BLaER1 treated with 17β-estradiol and CSF1 and Interleukin-3, amounts not matched to agents 10 nM and 100 nM (cell line): Measurements from ENCODE around the gene GLS.
A peak's percentile ranks its signal among the peaks of the same experiment; 100 is the strongest.
"Not testable (repeated sequence)": the region's sequence is repeated elsewhere in the genome, so short reads cannot be mapped to it uniquely, and the experiment has no call there.

ENCODE experiments used
- H3K27ac ChIP-seq, 11 experiments: shearing (Covaris generic); formaldehyde crosslinking; 2 replicates each; pipeline ENCODE4 v1.8.1; 2022
- H3K27me3 ChIP-seq, 11 experiments: shearing (Covaris generic); formaldehyde crosslinking; 2 replicates each; pipeline ENCODE4 v1.8.1; 2022
- H3K36me3 ChIP-seq, 11 experiments: shearing (Covaris generic); formaldehyde crosslinking; 2 replicates each; pipeline ENCODE4 v1.8.1; 2022
- H3K4me1 ChIP-seq, 10 experiments: shearing (Covaris generic); formaldehyde crosslinking; 2 replicates each; pipeline ENCODE4 v1.8.1; 2022
- H3K4me2 ChIP-seq, 11 experiments: shearing (Covaris generic); formaldehyde crosslinking; 2 replicates each; pipeline ENCODE4 v1.8.1; 2022
- H3K4me3 ChIP-seq, 10 experiments: shearing (Covaris generic); formaldehyde crosslinking; 2 replicates each; pipeline ENCODE4 v1.8.1; 2022
- H3K9ac ChIP-seq, 11 experiments: shearing (Covaris generic); formaldehyde crosslinking; 2 replicates each; pipeline ENCODE4 v1.8.1; 2022
- H3K9me3 ChIP-seq, 11 experiments: shearing (Covaris generic); formaldehyde crosslinking; replicated peaks in 1 of 11; 2 replicates each; pipeline ENCODE4 v1.8.1; 2022
- H4K20me1 ChIP-seq, 11 experiments: shearing (Covaris generic); formaldehyde crosslinking; 2 replicates each; pipeline ENCODE4 v1.8.1; 2022
- Cebpa-rat ChIP-seq, 11 experiments: shearing (Covaris generic); IDR thresholded peaks; 2 replicates each; pipeline ENCODE4 v1.8.1; 2022

GLS gene

DNA sequence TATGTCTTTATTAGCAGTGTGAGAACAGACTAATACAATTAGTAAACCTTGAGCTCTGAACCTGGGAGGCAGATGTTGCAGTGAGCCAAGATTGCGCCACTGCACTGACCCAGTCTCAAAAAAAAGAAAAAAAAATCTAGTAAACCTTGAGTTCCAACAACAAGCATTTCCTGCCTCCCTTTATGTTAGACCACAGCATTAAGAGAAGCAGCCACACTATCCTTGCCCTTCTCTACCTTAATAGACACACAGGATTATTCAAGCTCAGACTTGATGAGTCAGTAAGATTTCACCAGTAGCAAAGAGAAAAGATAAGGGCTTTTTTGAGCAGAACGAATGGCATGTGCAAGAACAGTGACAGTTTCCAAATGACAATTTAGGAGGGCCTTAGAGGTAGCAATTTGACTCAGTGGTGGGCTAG, 18.0 kb upstream of the GLS start:
- no peaks in the 10 kb centered on the region for H3K4me1 ChIP-seq
- no peak for TF ChIP-seq Cebpa-rat (IDR thresholded peaks at IDR 0.05)
- no peak overlapping the region for H3K27ac ChIP-seq

DNA sequence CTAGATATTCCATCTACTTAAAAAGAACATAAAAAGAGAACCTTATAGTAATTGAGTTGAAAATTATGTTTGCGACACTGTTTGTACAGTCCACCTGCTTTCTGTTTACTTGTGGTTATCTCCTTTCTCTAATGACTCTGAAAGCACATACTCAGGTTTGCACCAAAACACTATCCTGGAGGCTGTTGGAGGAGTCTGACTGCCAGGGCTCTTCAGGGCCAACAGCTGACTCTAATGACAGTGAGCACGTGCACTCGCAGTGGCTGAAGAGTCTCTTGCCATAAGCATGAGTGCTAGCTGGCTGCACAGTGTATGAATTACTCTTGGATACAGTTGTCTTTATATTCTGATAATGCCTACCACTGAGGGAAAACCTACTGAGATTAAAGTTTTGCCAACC, 16.7 kb upstream of the GLS start:
- H3K9me3 ChIP-seq, result peaks cover 0 to 30% (median 11%) of the 10 kb centered on the region in 11 experiments; a peak in 12 of 22 replicates
- no peaks in the 10 kb centered on the region for H3K36me3 ChIP-seq
- H3K4me2 ChIP-seq, result no peak overlapping the region
- H4K20me1 ChIP-seq, result no peaks in the 10 kb centered on the region
- H3K4me1 ChIP-seq, result no peaks in the 10 kb centered on the region
- no peaks in the 10 kb centered on the region for H3K27me3 ChIP-seq
- no peak overlapping the region for H3K4me3 ChIP-seq
- no peak for TF ChIP-seq Cebpa-rat (IDR thresholded peaks at IDR 0.05)
- H3K27ac ChIP-seq, result no peak overlapping the region
- H3K9ac ChIP-seq, result no peak overlapping the region

More for the DNA sequence above, 18.0 kb upstream of the GLS start:
- Histone ChIP-seq H4K20me1 (no peaks in the 10 kb centered on the region), H3K9me3 (peaks cover 0 to 16% (median 5%) of the 10 kb centered on the region in 11 experiments; a peak in 7 of 22 replicates), H3K9ac (no peak overlapping the region), H3K4me3 (no peak overlapping the region), H3K36me3 (no peaks in the 10 kb centered on the region), H3K4me2 (no peak overlapping the region), H3K27me3 (no peaks in the 10 kb centered on the region)

DNA sequence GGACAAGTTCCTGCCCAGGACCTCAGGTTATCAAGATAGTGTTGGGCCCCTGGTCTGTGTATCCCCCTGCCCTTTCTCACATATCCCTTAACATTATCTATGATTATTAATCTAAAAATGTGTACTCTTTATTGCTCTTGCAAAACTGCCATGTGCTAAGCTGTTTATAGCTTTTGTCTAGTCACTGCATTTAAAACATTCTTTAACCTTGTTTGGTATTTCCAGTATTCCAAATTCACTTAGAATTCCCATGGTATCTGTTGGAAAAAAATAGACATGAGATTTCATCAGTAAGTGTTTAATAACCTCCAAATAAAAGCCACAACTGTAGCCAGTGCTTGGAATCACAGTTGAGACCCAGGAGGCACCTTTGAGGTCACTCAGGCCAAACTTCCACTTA, 16.2 kb upstream of the GLS start:
- no peak overlapping the region for H3K27ac ChIP-seq

DNA sequence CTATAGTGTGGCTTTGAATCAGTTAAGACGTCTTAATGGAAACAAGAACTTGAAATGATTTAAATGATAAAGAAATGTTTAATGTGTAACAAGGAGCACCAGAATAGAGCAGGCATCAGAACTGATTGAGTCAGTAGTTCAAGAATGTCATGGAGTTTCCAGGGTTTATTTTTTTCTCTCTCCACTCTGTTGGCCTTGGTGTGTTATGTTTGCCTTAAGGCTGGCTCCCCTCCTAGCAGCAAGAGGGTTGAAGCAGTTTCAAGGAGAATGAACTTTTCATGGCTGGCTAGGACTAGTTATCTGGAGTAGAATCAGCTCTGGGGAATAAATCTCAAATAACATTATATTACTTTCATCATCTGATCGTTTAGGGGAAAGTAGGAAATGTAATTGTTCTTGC, 13.4 kb upstream of the GLS start:
- H3K36me3 ChIP-seq, result no peaks in the 10 kb centered on the region
- H3K27me3 ChIP-seq, result no peaks in the 10 kb centered on the region
- H3K4me2 ChIP-seq, result no peak overlapping the region
- no peak overlapping the region for H3K9ac ChIP-seq
- H3K9me3 ChIP-seq, result peaks cover 2 to 33% (median 18%) of the 10 kb centered on the region in 11 experiments; a peak in 15 of 22 replicates
- H3K4me1 ChIP-seq, result peaks cover 0 to 7% (median 0%) of the 10 kb centered on the region in 10 experiments; a peak in 5 of 20 replicates
- no peak for TF ChIP-seq Cebpa-rat (IDR thresholded peaks at IDR 0.05)
- no peak overlapping the region for H3K4me3 ChIP-seq
- H3K27ac ChIP-seq, result no peak overlapping the region
- no peaks in the 10 kb centered on the region for H4K20me1 ChIP-seq

More for the DNA sequence above, 16.2 kb upstream of the GLS start:
- Histone ChIP-seq H3K27me3 (no peaks in the 10 kb centered on the region), H3K4me1 (no peaks in the 10 kb centered on the region), H3K9me3 (peaks cover 0 to 32% (median 13%) of the 10 kb centered on the region in 11 experiments; a peak in 12 of 22 replicates), H3K4me2 (no peak overlapping the region), H3K9ac (no peak overlapping the region), H3K36me3 (no peaks in the 10 kb centered on the region), H4K20me1 (no peaks in the 10 kb centered on the region), H3K4me3 (no peak overlapping the region)
- no peak for TF ChIP-seq Cebpa-rat (IDR thresholded peaks at IDR 0.05)

DNA sequence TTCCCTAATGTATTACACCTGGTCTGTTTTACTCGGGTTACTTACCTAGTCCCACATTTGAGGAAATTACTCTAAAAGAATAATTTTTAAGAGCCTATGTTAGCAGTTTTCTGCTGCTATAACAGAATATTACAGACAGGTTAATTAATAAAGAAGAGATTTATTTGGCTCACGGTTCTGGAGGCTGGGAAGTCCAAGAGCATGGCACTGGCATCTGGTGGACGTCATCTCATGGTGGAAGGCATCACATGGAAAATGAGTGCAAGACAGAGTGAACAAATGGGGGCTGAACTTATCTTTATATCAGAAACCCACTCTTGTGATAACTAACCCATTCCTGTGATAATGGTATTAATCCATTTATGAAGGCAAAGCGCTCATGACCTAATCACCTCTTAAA, 12.8 kb upstream of the GLS start:
- Histone ChIP-seq H3K4me3 (no peak overlapping the region), H3K9ac (no peak overlapping the region), H4K20me1 (no peaks in the 10 kb centered on the region), H3K27me3 (no peaks in the 10 kb centered on the region), H3K36me3 (no peaks in the 10 kb centered on the region), H3K9me3 (peaks cover 4 to 32% (median 20%) of the 10 kb centered on the region in 11 experiments; a peak in 17 of 22 replicates), H3K27ac (no peak overlapping the region), H3K4me2 (no peak overlapping the region), H3K4me1 (peaks cover 0 to 7% (median 0%) of the 10 kb centered on the region in 10 experiments; a peak in 5 of 20 replicates)
- no peak for TF ChIP-seq Cebpa-rat (IDR thresholded peaks at IDR 0.05)

DNA sequence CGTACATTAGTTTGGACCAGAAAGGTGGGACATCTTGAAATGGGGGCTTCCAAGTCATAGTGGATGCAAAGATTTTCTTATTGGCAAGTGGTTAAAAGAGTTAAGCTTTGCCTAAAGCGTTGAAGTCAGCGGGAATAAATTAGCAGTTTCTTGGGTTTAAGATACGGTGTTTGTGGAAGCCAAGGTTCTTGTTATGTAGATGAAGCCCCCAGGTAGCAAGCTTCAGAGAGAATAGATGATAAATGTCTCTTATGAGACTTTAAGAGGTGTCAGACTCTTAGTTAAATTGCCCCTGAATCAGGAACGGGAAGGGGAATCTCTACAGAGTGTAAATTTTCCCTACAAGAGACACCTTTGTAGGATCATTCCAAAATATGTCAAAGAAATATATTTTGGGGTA, 10.9 kb upstream of the GLS start:
- H3K27ac ChIP-seq, result no peak overlapping the region
- TF ChIP-seq Cebpa-rat (IDR thresholded peaks at IDR 0.05), result no peak
- H4K20me1 ChIP-seq, result no peaks in the 10 kb centered on the region
- no peaks in the 10 kb centered on the region for H3K27me3 ChIP-seq
- peaks cover 0 to 7% (median 0%) of the 10 kb centered on the region in 10 experiments; a peak in 5 of 20 replicates for H3K4me1 ChIP-seq
- no peak overlapping the region for H3K4me3 ChIP-seq
- H3K4me2 ChIP-seq, result no peak overlapping the region
- peaks cover 4 to 35% (median 19%) of the 10 kb centered on the region in 11 experiments; a peak in 17 of 22 replicates for H3K9me3 ChIP-seq
- no peak overlapping the region for H3K9ac ChIP-seq
- H3K36me3 ChIP-seq, result no peaks in the 10 kb centered on the region

DNA sequence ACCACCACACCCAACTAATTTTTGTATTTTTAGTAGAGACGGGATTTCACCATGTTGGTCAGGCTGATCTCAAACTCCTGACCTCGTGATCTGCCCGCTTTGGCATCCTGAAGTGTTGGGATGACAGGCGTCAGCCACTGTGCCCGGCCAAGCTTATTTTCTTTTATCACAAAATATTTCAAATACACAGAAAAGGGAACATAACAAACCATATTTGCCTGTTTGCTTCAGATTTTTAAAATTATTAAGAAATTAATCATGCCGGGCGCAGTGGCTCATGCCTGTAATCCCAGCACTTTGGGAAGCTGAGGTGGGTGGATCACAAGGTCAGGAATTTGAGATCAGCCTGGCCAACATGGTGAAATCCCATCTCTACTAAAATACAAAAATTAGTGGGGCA, 7.2 kb upstream of the GLS start:
- not testable (repeated sequence) for H3K27me3 ChIP-seq, H3K4me3 ChIP-seq, H3K36me3 ChIP-seq, H3K27ac ChIP-seq, H4K20me1 ChIP-seq, H3K4me2 ChIP-seq, H3K9ac ChIP-seq
- H3K9me3 ChIP-seq, result peaks cover 4 to 27% (median 12%) of the 10 kb centered on the region in 11 experiments; a peak in 15 of 22 replicates
- H3K4me1 ChIP-seq, result peaks cover 14 to 27% (median 20%) of the 10 kb centered on the region in 10 experiments

DNA sequence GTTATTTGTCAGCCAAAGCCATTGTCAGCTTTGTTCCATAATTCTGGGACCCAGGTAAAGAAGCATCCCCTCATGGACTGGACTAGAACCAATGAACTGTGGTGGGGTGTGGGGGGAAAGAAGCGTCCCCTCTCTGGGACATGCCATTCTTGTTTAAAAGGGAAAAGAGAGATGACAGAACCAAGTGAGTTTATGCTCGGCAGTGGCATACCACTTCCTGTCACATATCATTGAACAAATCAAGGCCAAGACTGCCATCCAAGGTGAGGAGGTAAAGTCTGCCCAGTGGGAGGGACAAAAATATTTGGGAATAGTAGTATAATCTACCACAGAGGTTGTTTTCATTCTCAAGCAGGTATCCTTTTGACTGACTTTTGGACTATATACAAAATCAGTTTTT, 4.7 kb upstream of the GLS start:
- no peaks in the 10 kb centered on the region for H3K36me3 ChIP-seq
- H3K4me3 ChIP-seq, result no peak overlapping the region
- peaks cover 22 to 35% (median 28%) of the 10 kb centered on the region in 10 experiments for H3K4me1 ChIP-seq
- no peak overlapping the region for H3K9ac ChIP-seq
- no peak for TF ChIP-seq Cebpa-rat (IDR thresholded peaks at IDR 0.05)
- H3K27me3 ChIP-seq, result no peaks in the 10 kb centered on the region
- H3K4me2 ChIP-seq, result peak overlapping the region in 9 of 11 experiments; percentile 16 to 55 (median 34); a peak in 15 of 22 replicates
- no peak overlapping the region for H3K27ac ChIP-seq
- peaks cover 0 to 17% (median 12%) of the 10 kb centered on the region in 11 experiments; a peak in 10 of 22 replicates for H3K9me3 ChIP-seq
- H4K20me1 ChIP-seq, result peaks cover 0 to 2% (median 0%) of the 10 kb centered on the region in 11 experiments; a peak in 7 of 22 replicates

DNA sequence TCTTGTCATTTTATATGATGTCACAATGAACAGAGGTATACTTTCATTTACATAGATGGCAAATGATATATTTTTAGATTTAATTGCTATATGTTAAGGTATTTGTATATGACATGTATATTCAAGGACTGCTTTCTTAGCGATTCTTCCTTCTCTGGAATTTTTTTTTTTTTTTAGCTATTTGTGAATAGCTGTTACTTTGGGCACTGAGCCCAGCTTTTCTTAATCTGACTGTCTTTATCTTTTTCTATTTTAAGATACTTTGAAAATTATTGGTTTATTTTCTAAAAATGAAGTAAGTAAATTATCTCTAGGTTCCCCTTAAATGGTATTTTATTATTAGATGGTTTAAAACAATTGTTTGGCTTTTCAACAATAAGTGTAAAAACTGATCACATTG, 4.0 kb upstream of the GLS start:
- Histone ChIP-seq H3K27ac (no peak overlapping the region), H4K20me1 (peaks cover 0 to 10% (median 2%) of the 10 kb centered on the region in 11 experiments; a peak in 7 of 22 replicates), H3K4me3 (no peak overlapping the region), H3K9me3 (peaks cover 0 to 15% (median 9%) of the 10 kb centered on the region in 11 experiments; a peak in 10 of 22 replicates), H3K27me3 (no peaks in the 10 kb centered on the region), H3K4me2 (no peak overlapping the region), H3K9ac (no peak overlapping the region), H3K4me1 (peaks cover 22 to 30% (median 28%) of the 10 kb centered on the region in 10 experiments), H3K36me3 (no peaks in the 10 kb centered on the region)
- no peak for TF ChIP-seq Cebpa-rat (IDR thresholded peaks at IDR 0.05)

DNA sequence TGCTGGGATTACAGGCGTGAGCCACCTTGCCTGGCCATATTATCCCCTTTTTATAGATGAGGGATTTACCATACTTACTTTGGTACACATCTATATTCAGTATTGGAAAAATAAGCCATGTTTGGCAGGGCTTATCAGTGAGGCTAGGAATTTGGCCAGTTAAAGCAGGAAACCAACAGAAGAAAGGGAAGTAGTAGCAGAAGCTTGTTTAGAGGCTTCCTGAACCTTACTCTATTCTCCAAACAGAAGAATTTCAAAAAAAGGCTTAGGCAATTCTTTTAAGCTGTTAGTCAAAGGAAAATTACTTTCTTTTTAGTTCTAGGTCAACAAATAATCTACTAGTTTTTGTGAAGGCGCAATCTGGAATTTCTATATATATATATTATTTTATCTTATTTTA, 3.2 kb upstream of the GLS start:
- H3K4me1 ChIP-seq, result peaks cover 22 to 30% (median 28%) of the 10 kb centered on the region in 10 experiments
- no peaks in the 10 kb centered on the region for H3K36me3 ChIP-seq
- H3K9me3 ChIP-seq, result peaks cover 0 to 9% (median 3%) of the 10 kb centered on the region in 11 experiments; a peak in 9 of 22 replicates
- no peak overlapping the region for H3K4me3 ChIP-seq
- no peak for TF ChIP-seq Cebpa-rat (IDR thresholded peaks at IDR 0.05)
- no peak overlapping the region for H3K27ac ChIP-seq
- no peak overlapping the region for H3K9ac ChIP-seq
- H3K4me2 ChIP-seq, result peak overlapping the region in 9 of 11 experiments; percentile 11 to 54 (median 25); a peak in 12 of 22 replicates
- H4K20me1 ChIP-seq, result peaks cover under 1 to 18% (median 10%) of the 10 kb centered on the region in 11 experiments; a peak in 18 of 22 replicates
- H3K27me3 ChIP-seq, result no peaks in the 10 kb centered on the region
